HEK293 (cell line): ENCODE measurements around the gene NKD2.
"Not testable (repeated sequence)": the region's sequence is repeated elsewhere in the genome, so short reads cannot be mapped to it uniquely, and the experiment has no call there.

ENCODE experiments used
- CTCF ChIA-PET: fragments of 350-600 bp; formaldehyde crosslinking; extraction: SDS; loops from one replicate; lab custom pipeline; 2021; ENCODE audit warnings: antibody characterized with exemption; lab: Yijun Ruan, JAX
- POLR2A ChIA-PET: fragments of 300-600 bp; formaldehyde crosslinking; extraction: SDS; loops from one replicate; lab custom pipeline; 2020; ENCODE audit warnings: antibody characterized with exemption, inconsistent platforms; lab: Yijun Ruan, JAX
- H3K27ac ChIP-seq: fragments of 200-500 bp; sonication (Bioruptor generic); 2 replicates; pipeline ENCODE4 v1.5.1; 2014; ENCODE audit warnings: low read depth, low read length, control low read depth, inconsistent platforms; ENCODE audit errors: extremely low read depth
- H3K36me3 ChIP-seq, 2 experiments: fragments of 200-500 bp in 1 of 2; sonication (Bioruptor generic) in 1 of 2; 1 replicate in 1 of 2; 2 replicates in 1 of 2; pipeline ENCODE4 v1.5.1; 2014 to 2017; ENCODE audit warnings: inconsistent platforms in 2 of 2, low read length in 2 of 2; ENCODE audit not compliant: control insufficient read depth in 2 of 2, insufficient read depth in 1 of 2
- H3K4me1 ChIP-seq: fragments of 200-500 bp; sonication (Bioruptor generic); 2 replicates; pipeline ENCODE4 v1.5.1; 2014; ENCODE audit warnings: mild to moderate bottlenecking, low read length, inconsistent platforms; ENCODE audit not compliant: control insufficient read depth, insufficient read depth
- H3K4me3 ChIP-seq: 2 replicates; pipeline ENCODE4 v1.5.1; 2011; ENCODE audit warnings: low read depth, mild to moderate bottlenecking, control low read depth, low read length, moderate library complexity
- H3K9me3 ChIP-seq: fragments of 200-500 bp; sonication (Bioruptor generic); 2 replicates; pipeline ENCODE4 v1.5.1; 2014; ENCODE audit warnings: low read depth, low read length, inconsistent platforms; ENCODE audit not compliant: control insufficient read depth, insufficient read depth
- BCL11A ChIP-seq: fragments of 450-650 bp; formaldehyde crosslinking; IDR thresholded peaks from 2 replicates; pipeline ENCODE4 v1.5.1; 2016; ENCODE audit warnings: low read depth, missing biosample characterization, missing genetic modification characterization
- KLF8 ChIP-seq: fragments of 450-650 bp; formaldehyde crosslinking; IDR thresholded peaks from 2 replicates; pipeline ENCODE4 v1.5.1; 2016; ENCODE audit warnings: missing biosample characterization, missing genetic modification characterization
- SP2 ChIP-seq: fragments of 450-650 bp; formaldehyde crosslinking; IDR thresholded peaks from 2 replicates; pipeline ENCODE4 v1.5.1; 2016; ENCODE audit warnings: missing biosample characterization, missing genetic modification characterization
- ZBTB1 ChIP-seq: fragments of 450-650 bp; formaldehyde crosslinking; IDR thresholded peaks from 2 replicates; pipeline ENCODE4 v1.5.1; 2016; ENCODE audit warnings: missing biosample characterization, missing genetic modification characterization
- ZBTB48 ChIP-seq: fragments of 450-650 bp; formaldehyde crosslinking; IDR thresholded peaks from 2 replicates; pipeline ENCODE4 v1.5.1; 2016; ENCODE audit warnings: missing biosample characterization, missing genetic modification characterization
- ZNF132 ChIP-seq: fragments of 450-650 bp; formaldehyde crosslinking; IDR thresholded peaks from 2 replicates; pipeline ENCODE4 v1.5.1; 2017; ENCODE audit warnings: missing biosample characterization, missing genetic modification characterization, borderline replicate concordance
- ZNF133 ChIP-seq: fragments of 450-650 bp; formaldehyde crosslinking; IDR thresholded peaks from 2 replicates; pipeline ENCODE4 v1.5.1; 2016; ENCODE audit warnings: missing biosample characterization, missing genetic modification characterization
- ZNF155 ChIP-seq: fragments of 450-650 bp; formaldehyde crosslinking; IDR thresholded peaks from 2 replicates; pipeline ENCODE4 v1.5.1; 2016; ENCODE audit warnings: missing biosample characterization, missing genetic modification characterization
- ZNF202 ChIP-seq: fragments of 450-650 bp; formaldehyde crosslinking; IDR thresholded peaks from 2 replicates; pipeline ENCODE4 v1.5.1; 2016; ENCODE audit warnings: missing biosample characterization, missing genetic modification characterization, borderline replicate concordance
- ZNF311 ChIP-seq: fragments of 450-650 bp; formaldehyde crosslinking; IDR thresholded peaks from 2 replicates; pipeline ENCODE4 v1.5.1; 2017; ENCODE audit warnings: missing biosample characterization, missing genetic modification characterization, borderline replicate concordance
- ZNF404 ChIP-seq: fragments of 450-650 bp; formaldehyde crosslinking; IDR thresholded peaks from 2 replicates; pipeline ENCODE4 v1.5.1; 2017; ENCODE audit warnings: missing biosample characterization, missing genetic modification characterization
- ZNF561 ChIP-seq: fragments of 450-650 bp; IDR thresholded peaks from 2 replicates; pipeline ENCODE4 v1.5.1; 2018; ENCODE audit warnings: missing biosample characterization, missing genetic modification characterization, borderline replicate concordance
- ZNF600 ChIP-seq: fragments of 450-650 bp; formaldehyde crosslinking; IDR thresholded peaks from 2 replicates; pipeline ENCODE4 v1.5.1; 2016; ENCODE audit warnings: missing biosample characterization, missing genetic modification characterization
- ZNF660 ChIP-seq: fragments of 450-650 bp; IDR thresholded peaks from 2 replicates; pipeline ENCODE4 v1.5.1; 2018; ENCODE audit warnings: missing biosample characterization, mild to moderate bottlenecking, missing genetic modification characterization
- ZNF670 ChIP-seq: fragments of 450-650 bp; formaldehyde crosslinking; IDR thresholded peaks from 2 replicates; pipeline ENCODE4 v1.5.1; 2016; ENCODE audit warnings: missing biosample characterization, missing genetic modification characterization, low read depth
- ZNF701 ChIP-seq: fragments of 450-650 bp; formaldehyde crosslinking; IDR thresholded peaks from 2 replicates; pipeline ENCODE4 v1.5.1; 2016; ENCODE audit warnings: missing biosample characterization, missing genetic modification characterization
- TF ChIP-seq, protein P1 (sequence below): fragments of 450-650 bp; formaldehyde crosslinking; IDR thresholded peaks from 2 replicates; pipeline ENCODE4 v1.5.1; 2016; ENCODE audit warnings: missing biosample characterization, missing genetic modification characterization
- TF ChIP-seq, protein P2 (sequence below): fragments of 450-650 bp; IDR thresholded peaks from 2 replicates; pipeline ENCODE4 v1.5.1; 2018; ENCODE audit warnings: missing biosample characterization, missing genetic modification characterization
- TF ChIP-seq, protein P3 (sequence below): fragments of 450-650 bp; formaldehyde crosslinking; IDR thresholded peaks from 2 replicates; pipeline ENCODE4 v1.5.1; 2016; ENCODE audit warnings: missing biosample characterization, missing genetic modification characterization

The NKD2 gene

DNA sequence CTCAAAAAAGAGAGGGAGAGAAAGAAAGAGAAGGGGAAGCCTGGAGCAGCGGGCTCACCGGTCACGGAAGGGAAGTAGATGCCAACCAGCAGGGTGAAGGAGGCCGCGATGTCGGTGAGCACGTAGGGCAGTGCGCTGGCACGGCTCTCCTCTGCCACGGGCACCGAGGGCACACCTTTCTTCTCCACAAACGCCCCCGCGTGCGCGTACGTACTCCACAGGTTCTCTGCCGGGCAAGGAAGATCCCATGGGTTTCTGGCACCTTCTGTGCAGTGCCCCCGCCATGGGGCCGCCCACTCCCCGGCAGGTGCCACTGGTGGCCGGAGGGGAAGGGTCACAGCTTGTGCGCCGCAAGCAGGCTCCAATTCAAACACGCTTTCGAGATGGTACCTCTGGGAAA is 72.9 kb downstream of the NKD2 start (continued):
- TF ChIP-seq ZNF600 (no peak), ZNF670 (tag by site-specific recombination) (no peak), ZNF311 (tag by site-specific recombination) (no peak), ZNF155 (tag by site-specific recombination) (no peak), ZNF133 (no peak)
- TF ChIP-seq, protein P1, sequence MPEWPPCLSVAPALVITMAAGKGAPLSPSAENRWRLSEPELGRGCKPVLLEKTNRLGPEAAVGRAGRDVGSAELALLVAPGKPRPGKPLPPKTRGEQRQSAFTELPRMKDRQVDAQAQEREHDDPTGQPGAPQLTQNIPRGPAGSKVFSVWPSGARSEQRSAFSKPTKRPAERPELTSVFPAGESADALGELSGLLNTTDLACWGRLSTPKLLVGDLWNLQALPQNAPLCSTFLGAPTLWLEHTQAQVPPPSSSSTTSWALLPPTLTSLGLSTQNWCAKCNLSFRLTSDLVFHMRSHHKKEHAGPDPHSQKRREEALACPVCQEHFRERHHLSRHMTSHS (tag by site-specific recombination) = no peak

DNA sequence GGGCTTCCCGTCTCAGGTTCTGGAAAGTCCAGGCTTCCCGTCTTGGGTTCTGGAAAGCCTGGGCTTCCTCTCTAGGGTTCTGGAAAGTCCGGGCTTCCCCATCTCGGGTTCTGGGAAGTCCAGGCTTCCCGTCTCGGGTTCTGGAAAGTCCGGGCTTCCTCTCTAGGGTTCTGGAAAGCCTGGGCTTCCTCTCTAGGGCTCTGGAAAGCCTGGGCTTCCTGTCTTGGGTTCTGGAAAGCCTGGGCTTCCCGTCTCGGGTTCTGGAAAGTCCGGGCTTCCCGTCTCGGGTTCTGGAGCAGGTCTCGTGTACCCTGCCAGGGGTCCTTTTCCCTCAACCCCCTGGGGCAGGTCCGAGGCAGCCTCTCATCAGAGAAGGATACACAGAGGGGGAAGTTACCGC is 74.4 kb downstream of the NKD2 start:
- H3K27ac ChIP-seq, POLR2A ChIA-PET, H3K4me3 ChIP-seq, H3K9me3 ChIP-seq, H3K4me1 ChIP-seq, CTCF ChIA-PET: not testable (repeated sequence)
- peaks cover 0 to 44% of the 10 kb centered on the region in 2 experiments; a peak in 2 of 3 replicates for H3K36me3 ChIP-seq

DNA sequence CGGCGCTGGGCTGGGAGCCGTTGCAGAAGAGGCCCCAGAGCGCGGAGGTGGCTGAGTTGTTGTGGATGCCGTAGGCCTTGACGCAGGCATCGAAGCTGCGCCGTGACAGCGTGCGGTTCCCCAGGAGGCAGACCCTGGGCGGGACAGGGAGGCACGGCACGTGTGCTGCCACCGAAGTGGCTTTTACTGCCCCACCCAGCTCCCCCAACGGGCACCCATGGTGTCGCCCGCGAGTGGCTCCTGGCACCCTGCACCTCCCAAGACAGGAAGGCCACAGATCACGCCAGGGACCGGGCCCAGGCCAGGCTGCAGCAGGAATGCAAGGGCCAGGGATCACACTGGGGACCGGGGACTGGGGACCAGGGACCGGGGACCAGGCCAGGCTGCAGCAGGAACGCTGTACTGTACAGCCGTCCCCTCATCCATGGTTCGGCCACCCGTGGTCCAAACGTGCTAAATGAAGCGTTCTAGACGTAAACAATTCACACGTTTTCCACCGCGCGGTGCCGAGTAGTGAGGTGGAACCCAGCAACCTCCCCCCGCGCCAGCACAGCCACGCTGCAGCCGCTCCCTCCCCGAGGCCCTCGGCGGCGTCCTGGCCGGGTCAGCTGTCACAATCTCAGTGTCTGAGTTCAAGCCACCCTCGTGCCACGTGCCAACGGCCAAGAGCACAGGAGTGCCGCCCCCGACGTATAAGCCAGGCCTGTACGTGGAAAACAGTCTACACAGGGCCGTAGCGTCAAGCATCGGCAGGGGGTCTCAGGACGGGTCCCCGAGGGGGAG is 75.4 kb downstream of the NKD2 start:
- H3K9me3 ChIP-seq = no peaks in the 10 kb centered on the region
- no peaks in the 10 kb centered on the region for H3K4me1 ChIP-seq
- POLR2A ChIA-PET = no interaction called here
- H3K36me3 ChIP-seq = peaks cover 0 to 48% of the 10 kb centered on the region in 2 experiments; a peak in 2 of 3 replicates
- no peak overlapping the region for H3K4me3 ChIP-seq
- CTCF ChIA-PET = interaction anchor here (0.6 kb wide), 1 partner anchor 30 kb away, joined by 3 read pairs; no protein-coding TSS in a partner anchor
- TF ChIP-seq SP2 (tag by site-specific recombination) = no peak
- TF ChIP-seq ZBTB48 (tag by site-specific recombination) = 0 out of 2 replicates have a peak, but pooled peaks have one; percentile 14
- TF ChIP-seq, protein P2, sequence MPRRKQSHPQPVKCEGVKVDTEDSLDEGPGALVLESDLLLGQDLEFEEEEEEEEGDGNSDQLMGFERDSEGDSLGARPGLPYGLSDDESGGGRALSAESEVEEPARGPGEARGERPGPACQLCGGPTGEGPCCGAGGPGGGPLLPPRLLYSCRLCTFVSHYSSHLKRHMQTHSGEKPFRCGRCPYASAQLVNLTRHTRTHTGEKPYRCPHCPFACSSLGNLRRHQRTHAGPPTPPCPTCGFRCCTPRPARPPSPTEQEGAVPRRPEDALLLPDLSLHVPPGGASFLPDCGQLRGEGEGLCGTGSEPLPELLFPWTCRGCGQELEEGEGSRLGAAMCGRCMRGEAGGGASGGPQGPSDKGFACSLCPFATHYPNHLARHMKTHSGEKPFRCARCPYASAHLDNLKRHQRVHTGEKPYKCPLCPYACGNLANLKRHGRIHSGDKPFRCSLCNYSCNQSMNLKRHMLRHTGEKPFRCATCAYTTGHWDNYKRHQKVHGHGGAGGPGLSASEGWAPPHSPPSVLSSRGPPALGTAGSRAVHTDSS (tag by site-specific recombination) = no peak
- TF ChIP-seq KLF8 = no peak
- H3K27ac ChIP-seq = no peak overlapping the region

DNA sequence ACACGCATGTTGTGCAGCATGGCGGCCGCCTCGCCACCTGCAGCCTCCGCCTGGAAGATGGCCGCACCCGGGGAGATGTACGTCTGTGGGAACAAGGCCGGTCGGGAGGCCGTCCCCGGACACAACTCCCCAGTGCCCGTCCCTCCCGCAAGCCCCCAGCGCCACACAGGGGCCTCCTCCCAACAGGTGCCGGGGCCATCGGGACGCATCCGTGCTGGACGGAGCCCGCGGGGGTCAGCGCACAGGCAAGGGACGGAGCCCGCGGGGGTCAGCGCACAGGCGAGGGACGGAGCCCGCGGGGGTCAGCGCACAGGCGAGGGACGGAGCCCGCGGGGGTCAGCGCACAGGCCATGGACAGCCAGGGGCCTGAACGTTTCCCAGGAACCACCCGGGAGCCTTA is 76.8 kb downstream of the NKD2 start:
- H3K4me3 ChIP-seq = no peak overlapping the region
- no peaks in the 10 kb centered on the region for H3K9me3 ChIP-seq
- H3K36me3 ChIP-seq = peaks cover 0 to 46% of the 10 kb centered on the region in 2 experiments; a peak in 2 of 3 replicates
- H3K4me1 ChIP-seq = no peaks in the 10 kb centered on the region
- H3K27ac ChIP-seq = no peak overlapping the region
- ChIA-PET CTCF (no interaction called here), POLR2A (no interaction called here)
- TF ChIP-seq ZNF660 = no peak
- no peak for TF ChIP-seq ZNF561 (tag by site-specific recombination)
- TF ChIP-seq ZNF404 (tag by site-specific recombination) = no peak
- TF ChIP-seq, protein P3, sequence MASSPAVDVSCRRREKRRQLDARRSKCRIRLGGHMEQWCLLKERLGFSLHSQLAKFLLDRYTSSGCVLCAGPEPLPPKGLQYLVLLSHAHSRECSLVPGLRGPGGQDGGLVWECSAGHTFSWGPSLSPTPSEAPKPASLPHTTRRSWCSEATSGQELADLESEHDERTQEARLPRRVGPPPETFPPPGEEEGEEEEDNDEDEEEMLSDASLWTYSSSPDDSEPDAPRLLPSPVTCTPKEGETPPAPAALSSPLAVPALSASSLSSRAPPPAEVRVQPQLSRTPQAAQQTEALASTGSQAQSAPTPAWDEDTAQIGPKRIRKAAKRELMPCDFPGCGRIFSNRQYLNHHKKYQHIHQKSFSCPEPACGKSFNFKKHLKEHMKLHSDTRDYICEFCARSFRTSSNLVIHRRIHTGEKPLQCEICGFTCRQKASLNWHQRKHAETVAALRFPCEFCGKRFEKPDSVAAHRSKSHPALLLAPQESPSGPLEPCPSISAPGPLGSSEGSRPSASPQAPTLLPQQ (tag by site-specific recombination) = no peak
- no peak for TF ChIP-seq BCL11A (tag by site-specific recombination)
- TF ChIP-seq ZNF701 (tag by site-specific recombination) = no peak
- TF ChIP-seq ZNF202 (tag by site-specific recombination) = no peak
- no peak for TF ChIP-seq ZNF132 (tag by site-specific recombination)
- TF ChIP-seq ZBTB1 (tag by site-specific recombination) = no peak
- TF ChIP-seq ZNF670 (tag by site-specific recombination) = no peak
